B cell (primary cell): Measurements from ENCODE around the gene ZNF346.

Source experiments
- EZH2 ChIP-seq: IDR thresholded peaks from 2 replicates; pipeline ENCODE4 v1.6.1; 2012; ENCODE audit warnings: borderline replicate concordance, low read depth, mild to moderate bottlenecking, moderate library complexity, low read length; ENCODE audit not compliant: insufficient read depth, poor library complexity, severe bottlenecking
- TF ChIP-seq, protein P1 (sequence below): fragments of 200-600 bp; IDR thresholded peaks from one replicate; pipeline ENCODE4 v1.8.0; 2022; ENCODE audit warnings: antibody characterized with exemption, mild to moderate bottlenecking

DNA sequence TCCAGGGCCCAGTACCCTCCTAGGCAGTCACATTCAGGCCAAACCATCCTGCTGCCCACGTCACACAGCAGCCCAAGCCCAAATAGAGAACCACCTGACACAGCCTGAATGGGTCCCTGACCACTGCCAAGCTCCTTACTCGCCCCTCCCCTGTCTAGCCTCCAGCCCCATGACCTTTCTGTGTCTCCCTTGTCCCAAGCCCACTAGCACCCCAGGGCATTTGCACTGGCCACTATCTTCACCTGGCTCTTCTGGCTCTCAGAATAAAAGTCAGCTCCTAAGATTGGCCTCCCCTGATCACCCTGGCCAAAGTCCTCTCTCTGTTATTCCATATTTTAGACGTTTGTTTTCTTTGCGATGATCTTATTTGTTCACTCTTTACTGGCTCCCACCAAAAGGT, 84.7 kb downstream of the ZNF346 start:
- TF ChIP-seq EZH2 = no peak
- TF ChIP-seq, protein P1, sequence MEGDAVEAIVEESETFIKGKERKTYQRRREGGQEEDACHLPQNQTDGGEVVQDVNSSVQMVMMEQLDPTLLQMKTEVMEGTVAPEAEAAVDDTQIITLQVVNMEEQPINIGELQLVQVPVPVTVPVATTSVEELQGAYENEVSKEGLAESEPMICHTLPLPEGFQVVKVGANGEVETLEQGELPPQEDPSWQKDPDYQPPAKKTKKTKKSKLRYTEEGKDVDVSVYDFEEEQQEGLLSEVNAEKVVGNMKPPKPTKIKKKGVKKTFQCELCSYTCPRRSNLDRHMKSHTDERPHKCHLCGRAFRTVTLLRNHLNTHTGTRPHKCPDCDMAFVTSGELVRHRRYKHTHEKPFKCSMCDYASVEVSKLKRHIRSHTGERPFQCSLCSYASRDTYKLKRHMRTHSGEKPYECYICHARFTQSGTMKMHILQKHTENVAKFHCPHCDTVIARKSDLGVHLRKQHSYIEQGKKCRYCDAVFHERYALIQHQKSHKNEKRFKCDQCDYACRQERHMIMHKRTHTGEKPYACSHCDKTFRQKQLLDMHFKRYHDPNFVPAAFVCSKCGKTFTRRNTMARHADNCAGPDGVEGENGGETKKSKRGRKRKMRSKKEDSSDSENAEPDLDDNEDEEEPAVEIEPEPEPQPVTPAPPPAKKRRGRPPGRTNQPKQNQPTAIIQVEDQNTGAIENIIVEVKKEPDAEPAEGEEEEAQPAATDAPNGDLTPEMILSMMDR = no peak
